Keratinocyte (primary cell): ENCODE measurements around the gene PNPLA7. TPM values are rescaled to one million over a fixed set of nuclear protein-coding genes. Genes with fewer than 3 reads are reported as not detected.

Experiments used
- DNase-seq: peaks from one replicate; pipeline ENCODE4 v3.0.0-alpha.2; 2011; ENCODE audit warnings: low read depth, missing footprints, low spot score
- FAIRE-seq: peaks from 2 replicates; lab custom pipeline; 2011; peaks lifted over from hg19 to GRCh38; lab: Jason Lieb, UNC
- H2AFZ ChIP-seq: 2 replicates; pipeline ENCODE4 v1.6.0; 2012; ENCODE audit warnings: low read length, control low read depth, inconsistent platforms; ENCODE audit not compliant: control insufficient read depth
- H3K27ac ChIP-seq: 2 replicates; pipeline ENCODE4 v1.5.1; 2011; ENCODE audit warnings: low read length; ENCODE audit not compliant: control insufficient read depth, insufficient read depth
- H3K27me3 ChIP-seq: 3 replicates; pipeline ENCODE4 v1.6.0; 2011; ENCODE audit warnings: low read length; ENCODE audit not compliant: control insufficient read depth, insufficient read depth; ENCODE audit errors: extremely low read depth
- H3K36me3 ChIP-seq, 2 experiments: 2 replicates in 1 of 2; 3 replicates in 1 of 2; pipeline ENCODE4 v1.5.1; 2011; ENCODE audit warnings: low read length in 2 of 2, mild to moderate bottlenecking in 1 of 2; ENCODE audit not compliant: control insufficient read depth in 2 of 2, insufficient read depth in 2 of 2; ENCODE audit errors: extremely low read depth in 1 of 2
- H3K4me1 ChIP-seq: 3 replicates; pipeline ENCODE4 v1.5.1; 2011; ENCODE audit warnings: low read length; ENCODE audit not compliant: control insufficient read depth, insufficient read depth; ENCODE audit errors: extremely low read depth
- H3K4me2 ChIP-seq: 3 replicates; pipeline ENCODE4 v1.6.0; 2011; ENCODE audit warnings: low read depth, low read length; ENCODE audit not compliant: control insufficient read depth, insufficient read depth; ENCODE audit errors: extremely low read depth
- H3K4me3 ChIP-seq, 3 experiments: fragments of 200-600 bp in 1 of 3; sonication (generic) in 1 of 3; 2 replicates in 2 of 3; 3 replicates in 1 of 3; pipeline ENCODE4 v1.5.1; 2011 to 2016; ENCODE audit warnings: low read length in 3 of 3, mild to moderate bottlenecking in 3 of 3, control low read depth in 2 of 3, inconsistent platforms in 1 of 3, low read depth in 1 of 3, mixed read lengths in 1 of 3, mixed run types in 1 of 3, moderate library complexity in 1 of 3; ENCODE audit not compliant: control insufficient read depth in 2 of 3, insufficient read depth in 2 of 3; ENCODE audit errors: extremely low read depth in 1 of 3
- H3K79me2 ChIP-seq: 2 replicates; pipeline ENCODE4 v1.6.0; 2012; ENCODE audit warnings: low read length; ENCODE audit not compliant: control insufficient read depth, insufficient read depth
- H3K9ac ChIP-seq: 3 replicates; pipeline ENCODE4 v1.6.0; 2011; ENCODE audit warnings: low read length; ENCODE audit not compliant: control insufficient read depth, insufficient read depth; ENCODE audit errors: extremely low read depth
- H3K9me1 ChIP-seq: 3 replicates; pipeline ENCODE4 v1.6.0; 2011; ENCODE audit warnings: low read length; ENCODE audit not compliant: control insufficient read depth, insufficient read depth; ENCODE audit errors: extremely low read depth
- H3K9me3 ChIP-seq: 2 replicates; pipeline ENCODE4 v1.5.1; 2012; ENCODE audit warnings: low read depth, low read length; ENCODE audit not compliant: control insufficient read depth
- H4K20me1 ChIP-seq: 3 replicates; pipeline ENCODE4 v1.6.0; 2011; ENCODE audit warnings: low read length; ENCODE audit not compliant: control insufficient read depth, insufficient read depth; ENCODE audit errors: extremely low read depth
- EZH2 ChIP-seq: IDR thresholded peaks from one replicate; pipeline ENCODE4 v1.6.1; 2012; ENCODE audit warnings: inconsistent platforms, mild to moderate bottlenecking, low read length, moderate library complexity
- dilution Hi-C: fragments of 300-500 bp; cut with MboI; formaldehyde crosslinking; loops from one replicate; pipeline ENCODE4 v1.7.0; 2020; ENCODE audit warnings: low sequenced_read_pairs; ENCODE audit not compliant: extremely low pct_ligation_motif_present
- polyA plus RNA-seq, 5 experiments: library from polyadenylated mRNA; depleted of rRNA in 3 of 5; stranded (reverse) in 3 of 5; stranded (forward) in 1 of 5; unstranded in 1 of 5; fragments of >200 nt; gene quantifications; 1 replicate in 1 of 5; 2 replicates in 3 of 5; 3 replicates in 1 of 5; pipeline versions ENCODE4 v1.2.1 to v1.2.3, GENCODE V29; 2011 to 2012; ENCODE audit warnings: missing spikeins in 2 of 5, low read depth in 1 of 5, low replicate concordance in 1 of 5
- TF ChIP-seq, protein P1 (sequence below), 3 experiments: IDR thresholded peaks in 1 of 3; conservative IDR thresholded peaks in 1 of 3; optimal IDR thresholded peaks in 1 of 3; 2 replicates in 2 of 3; 3 replicates in 1 of 3; pipeline versions ENCODE3 to v1.5.1; 2011; ENCODE audit warnings: low read length in 3 of 3, mild to moderate bottlenecking in 3 of 3, moderate library complexity in 2 of 3, control low read depth in 1 of 3, inconsistent platforms in 1 of 3; ENCODE audit not compliant: insufficient read depth in 2 of 3; ENCODE audit errors: extremely low read depth in 1 of 3

PNPLA7 gene
- polyA plus RNA-seq, 1 donor (not counting 4 experiments of a cell fraction or from before 2014, with no cell fraction given): 0.34 TPM

DNA sequence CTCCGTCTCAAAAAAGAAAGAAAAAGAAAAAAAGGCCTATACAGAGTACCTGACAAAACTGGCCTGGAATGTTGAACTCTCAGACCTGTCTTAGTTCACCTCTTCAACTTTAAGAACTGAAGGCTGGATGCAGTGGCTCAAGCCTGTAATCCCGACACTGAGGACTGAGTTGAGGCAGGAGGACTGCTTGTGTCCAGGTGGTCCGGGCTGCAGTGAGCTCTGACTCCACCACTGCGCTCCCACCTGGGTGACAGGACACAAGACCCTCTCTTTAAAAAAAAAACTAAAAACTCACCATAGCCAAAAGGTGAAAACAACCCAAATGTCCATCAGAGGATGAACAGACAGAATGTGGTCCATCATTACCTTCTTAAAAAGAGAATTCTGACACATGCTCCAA lies 7.9 kb upstream of the PNPLA7 start:
- H3K27me3 ChIP-seq: no peaks in the 10 kb centered on the region
- no peak for DNase-seq
- no peaks in the 10 kb centered on the region for H3K9me3 ChIP-seq
- no peak overlapping the region for H2AFZ ChIP-seq
- dilution Hi-C loops: no loop called here
- H3K27ac ChIP-seq: no peak overlapping the region
- H3K9ac ChIP-seq: no peak overlapping the region
- peaks cover 2% of the 10 kb centered on the region for H4K20me1 ChIP-seq
- H3K4me2 ChIP-seq: no peak overlapping the region
- no peak overlapping the region for H3K4me3 ChIP-seq
- TF ChIP-seq EZH2: no peak
- TF ChIP-seq, protein P1, sequence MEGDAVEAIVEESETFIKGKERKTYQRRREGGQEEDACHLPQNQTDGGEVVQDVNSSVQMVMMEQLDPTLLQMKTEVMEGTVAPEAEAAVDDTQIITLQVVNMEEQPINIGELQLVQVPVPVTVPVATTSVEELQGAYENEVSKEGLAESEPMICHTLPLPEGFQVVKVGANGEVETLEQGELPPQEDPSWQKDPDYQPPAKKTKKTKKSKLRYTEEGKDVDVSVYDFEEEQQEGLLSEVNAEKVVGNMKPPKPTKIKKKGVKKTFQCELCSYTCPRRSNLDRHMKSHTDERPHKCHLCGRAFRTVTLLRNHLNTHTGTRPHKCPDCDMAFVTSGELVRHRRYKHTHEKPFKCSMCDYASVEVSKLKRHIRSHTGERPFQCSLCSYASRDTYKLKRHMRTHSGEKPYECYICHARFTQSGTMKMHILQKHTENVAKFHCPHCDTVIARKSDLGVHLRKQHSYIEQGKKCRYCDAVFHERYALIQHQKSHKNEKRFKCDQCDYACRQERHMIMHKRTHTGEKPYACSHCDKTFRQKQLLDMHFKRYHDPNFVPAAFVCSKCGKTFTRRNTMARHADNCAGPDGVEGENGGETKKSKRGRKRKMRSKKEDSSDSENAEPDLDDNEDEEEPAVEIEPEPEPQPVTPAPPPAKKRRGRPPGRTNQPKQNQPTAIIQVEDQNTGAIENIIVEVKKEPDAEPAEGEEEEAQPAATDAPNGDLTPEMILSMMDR (optimal IDR thresholded peaks at IDR 0.05 in 1 of 3, IDR thresholded peaks at IDR 0.05 in 1 of 3, conservative IDR thresholded peaks at IDR 0.05 in 1 of 3; ENCODE audit: extremely low read depth in 1 of 3, insufficient read depth in 2 of 3, low read length in 3 of 3): no peak
- peaks cover 22 to 32% of the 10 kb centered on the region in 2 experiments for H3K36me3 ChIP-seq
- H3K4me1 ChIP-seq: no peaks in the 10 kb centered on the region
- peaks cover 6% of the 10 kb centered on the region for H3K79me2 ChIP-seq
- peaks cover 6% of the 10 kb centered on the region for H3K9me1 ChIP-seq
- no peak for FAIRE-seq

DNA sequence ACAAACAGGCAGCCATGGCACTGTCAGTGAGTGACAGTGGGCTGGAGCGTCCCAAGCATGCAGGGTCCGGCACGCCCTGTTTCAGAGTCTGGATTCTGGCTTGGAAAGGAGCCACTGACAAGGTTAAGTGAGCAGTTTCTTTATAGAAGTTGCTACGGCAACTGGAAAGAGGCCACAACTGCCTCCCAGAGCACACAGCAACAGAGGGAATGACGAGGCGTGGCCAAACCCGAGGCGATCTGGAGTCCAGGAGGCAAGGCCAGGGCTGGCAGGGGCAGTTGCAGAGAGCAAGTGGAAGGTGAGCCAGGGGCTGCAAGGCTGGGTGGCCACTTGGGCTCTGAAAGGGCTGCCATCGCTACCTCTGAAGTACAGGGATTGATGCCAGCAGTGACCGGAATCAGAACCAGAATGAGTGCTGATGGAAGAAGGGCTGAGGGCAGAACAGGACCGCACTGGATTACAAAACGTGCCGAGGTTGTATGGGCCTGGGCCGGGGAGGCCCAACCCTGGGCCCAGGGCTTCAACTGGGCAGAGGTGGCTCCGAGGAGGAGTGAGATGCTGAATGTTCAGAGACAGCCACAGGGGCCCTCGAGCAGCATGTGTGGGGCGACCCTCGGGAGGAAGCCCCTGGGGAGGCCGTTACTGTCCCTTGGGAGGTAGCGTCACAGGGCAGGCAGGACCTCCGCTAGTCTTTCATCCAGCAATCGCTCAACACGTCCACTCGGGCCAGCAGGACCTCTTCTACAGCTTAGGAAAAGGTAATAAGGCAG lies 6.1 kb upstream of the PNPLA7 start:
- peaks cover 6% of the 10 kb centered on the region for H3K4me1 ChIP-seq
- peaks cover 2% of the 10 kb centered on the region for H4K20me1 ChIP-seq
- no peak for FAIRE-seq
- H2AFZ ChIP-seq: no peak overlapping the region
- peaks cover 6% of the 10 kb centered on the region for H3K9me1 ChIP-seq
- TF ChIP-seq EZH2: no peak
- TF ChIP-seq, protein P1 (optimal IDR thresholded peaks at IDR 0.05 in 1 of 3, IDR thresholded peaks at IDR 0.05 in 1 of 3, conservative IDR thresholded peaks at IDR 0.05 in 1 of 3; ENCODE audit: extremely low read depth in 1 of 3, insufficient read depth in 2 of 3, low read length in 3 of 3): no peak
- H3K36me3 ChIP-seq: peaks cover 19 to 31% of the 10 kb centered on the region in 2 experiments
- H3K4me2 ChIP-seq: no peak overlapping the region
- no peaks in the 10 kb centered on the region for H3K9me3 ChIP-seq
- no peak overlapping the region for H3K9ac ChIP-seq
- H3K27ac ChIP-seq: no peak overlapping the region
- dilution Hi-C loops: no loop called here
- no peak overlapping the region for H3K4me3 ChIP-seq
- peaks cover 13% of the 10 kb centered on the region for H3K79me2 ChIP-seq
- no peak for DNase-seq
- H3K27me3 ChIP-seq: no peaks in the 10 kb centered on the region
